ENCODE data around the gene RAB41. TPM values are rescaled to one million over a fixed set of nuclear protein-coding genes. Genes with fewer than 3 reads are reported as not detected.

RAB41 gene
- not detected for total RNA-seq

DNA sequence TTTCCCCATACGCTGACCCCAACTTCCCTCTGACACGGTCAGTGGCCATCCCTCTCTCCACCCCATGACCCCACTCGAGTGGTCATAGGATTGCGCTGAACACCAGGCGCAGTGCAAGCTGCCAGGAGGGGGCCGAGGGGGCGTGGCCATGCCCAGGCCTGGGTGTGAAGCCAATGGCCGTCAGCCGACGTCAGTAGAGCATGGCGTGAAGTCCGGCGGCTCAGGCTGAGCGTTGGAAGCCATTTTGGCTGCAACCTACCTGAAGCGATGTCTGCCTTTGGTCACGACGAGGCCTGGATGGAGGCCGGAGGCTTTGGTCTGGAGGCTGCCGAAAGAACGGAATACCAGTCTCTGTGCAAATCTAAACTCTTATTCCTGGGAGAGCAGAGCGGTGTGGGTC lies at the start of gene RAB41:
TSS of gene RAB41 (plus strand) at position 222 of the 400 bp plus-strand sequence. CDS start at position 268, 46 bp downstream.

DNA sequence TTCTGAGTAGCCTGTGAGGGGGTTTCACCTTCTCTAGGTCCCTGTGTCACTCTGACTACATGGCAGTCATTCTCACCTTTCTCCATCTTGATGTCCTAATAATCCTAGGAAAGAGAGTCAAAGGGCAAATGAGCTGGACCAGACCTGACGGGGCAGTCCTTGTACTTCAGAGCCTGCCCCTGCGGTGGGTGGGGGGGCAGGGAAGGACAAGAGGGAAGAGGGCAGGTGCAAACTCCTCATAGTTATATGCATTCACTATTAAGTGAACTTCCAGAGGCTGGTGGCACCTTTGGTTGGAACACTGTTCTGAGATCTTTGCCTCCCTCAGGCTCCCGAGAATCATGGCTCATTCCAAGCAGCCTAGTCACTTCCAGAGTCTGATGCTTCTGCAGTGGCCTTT lies 47.6 kb upstream of the RAB41 start, which contains the start of gene AWAT1:
TSS of gene AWAT1 (plus strand) at position 301 of the 400 bp plus-strand sequence. CDS start at position 342, 41 bp downstream.

DNA sequence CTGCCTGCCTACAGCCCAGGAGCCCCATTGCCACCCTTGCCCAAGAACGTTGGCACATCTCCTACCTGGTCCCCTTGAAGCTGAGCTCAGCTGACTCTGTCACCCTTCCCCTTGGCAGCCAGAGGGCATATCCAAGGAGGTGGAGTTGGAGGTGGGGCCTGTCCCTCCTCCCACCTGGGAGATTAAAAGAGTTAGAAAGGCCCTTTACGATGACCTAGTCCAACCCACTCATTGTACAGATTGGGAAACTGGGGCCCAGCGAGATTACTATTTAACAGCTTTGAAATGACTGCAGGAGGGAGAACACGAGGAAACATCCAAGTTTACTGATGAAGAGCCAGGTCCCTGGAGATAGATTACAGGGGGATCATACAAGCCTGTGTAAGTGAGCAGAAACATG lies 21.9 kb upstream of the RAB41 start, which contains the start of gene P2RY4:
TSS of gene P2RY4 (minus strand) at position 101 of the 400 bp plus-strand sequence. CDS start 580 bp downstream, outside the sequence.

DNA sequence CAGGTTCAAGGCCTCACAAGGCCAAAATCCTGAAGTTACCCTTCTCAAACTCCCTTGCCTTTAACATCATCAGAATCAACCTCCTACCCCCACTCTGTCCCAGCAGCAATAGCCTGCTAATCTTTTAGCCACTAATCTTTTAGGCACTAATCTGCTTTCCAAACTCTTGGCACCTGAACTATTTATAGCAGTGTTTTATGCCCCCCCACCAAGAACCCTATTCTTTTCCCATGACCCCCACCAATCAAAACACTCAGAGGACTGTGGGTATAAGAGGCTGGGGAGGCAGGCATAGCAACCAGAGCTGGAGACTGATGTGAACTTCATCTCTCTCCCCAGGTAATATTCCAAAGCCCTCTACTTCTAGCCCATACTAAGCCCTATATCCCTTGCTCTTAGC lies 13.9 kb upstream of the RAB41 start, which contains the start of gene ARR3:
TSS of gene ARR3 (plus strand) at position 301 of the 400 bp plus-strand sequence. CDS start 1,052 bp downstream, outside the sequence.

GRCh38 chrX:70289793-70290770 lies 8.1 kb downstream of the RAB41 start, which contains the start of the genes KIF4A and PDZD11:
Gene KIF4A (plus strand): TSS chrX:70290104. CDS start chrX:70290459, 355 bp downstream.
Gene PDZD11 (minus strand): TSS chrX:70289927. CDS start chrX:70289341, 586 bp downstream.

Small RNAs within 50 kb of the gene (small RNA-seq; reads per million reads assigned to genes)
- 0 to 0.04 reads per million in 2 donors for gene RNA5SP507

Other genes starting within 250 kb of the RAB41 start
- not detected for gene AWAT2, start 232.2 kb upstream of the RAB41 start, total RNA-seq
- not detected for gene OTUD6A, start 219.7 kb upstream of the RAB41 start, total RNA-seq
- gene IGBP1, start 148.7 kb upstream of the RAB41 start, total RNA-seq, result 10 to 100 TPM; 32.7 to 50.6 TPM
- gene DGAT2L6, start 104.7 kb upstream of the RAB41 start, total RNA-seq, result not detected
- not detected for gene AWAT1, start 47.5 kb upstream of the RAB41 start, total RNA-seq
- gene P2RY4, start 22.0 kb upstream of the RAB41 start, total RNA-seq, result under 1 TPM in 1 of 2 donors, not detected in 1; 0.34 TPM
- not detected for gene ARR3, start 13.8 kb upstream of the RAB41 start, total RNA-seq
- gene PDZD11, start 7.8 kb downstream of the RAB41 start, total RNA-seq, result 10 to 100 TPM; 54.0 to 64.3 TPM
- gene KIF4A, start 7.9 kb downstream of the RAB41 start, total RNA-seq, result 10 to 100 TPM; 11.7 to 20.6 TPM
- gene GDPD2, start 141.1 kb downstream of the RAB41 start, total RNA-seq, result not detected
- 1 to 10 TPM; 1.7 to 3.7 TPM for gene DLG3, start 162.7 kb downstream of the RAB41 start, total RNA-seq